HCT116 (cell line): Measurements from ENCODE around the gene APH1B. TPM values are rescaled to one million over a fixed set of nuclear protein-coding genes. Genes with fewer than 3 reads are reported as not detected.

Source experiments
- ATAC-seq: fragments of 200-7000 bp; cut with Tn5 transposase; 2 replicates; pipeline ENCODE4 v1.9.1; 2020; ENCODE audit warnings: mild to moderate bottlenecking, moderate library complexity
- BruUV-seq: library from RNA; stranded (reverse); fragments of 400-500 nt; replicated peaks from 2 replicates; lab custom pipeline; 2021; lab: Mats Ljungman, UMichigan
- CTCF ChIA-PET: fragments of 300-600 bp; sonication (Branson Sonifier 250); formaldehyde crosslinking; loops from one replicate; lab custom pipeline; 2021; ENCODE audit warnings: antibody characterized with exemption; lab: Charles Lee
- POLR2A ChIA-PET: fragments of 300-600, 350-600 bp; sonication (Branson Sonifier 250); formaldehyde crosslinking; loops from one replicate; lab custom pipeline; 2021; ENCODE audit warnings: antibody characterized with exemption; lab: Charles Lee
- RAD21 ChIA-PET, 2 experiments: fragments of 300-600 bp; sonication (Branson Sonifier 250); formaldehyde crosslinking; loops; one replicate each; lab custom pipeline; 2023; ENCODE audit warnings: low total read pairs in 2 of 2; ENCODE audit not compliant: uncharacterized antibody in 2 of 2, unreplicated experiment in 2 of 2, low non-redundant PET in 1 of 2; lab: Charles Lee
- DNase-seq: peaks from one replicate; pipeline ENCODE4 v3.0.0-alpha.2; 2010; ENCODE audit warnings: low read depth, low spot score
- H2AFZ ChIP-seq: fragments of 200-600 bp; shearing (Covaris generic), sonication (generic); 2 replicates; pipeline ENCODE4 v1.6.1; 2017; ENCODE audit warnings: low read depth, mixed run types, mixed read lengths, antibody characterized with exemption, low read length; ENCODE audit not compliant: poor library complexity, severe bottlenecking
- H3K27ac ChIP-seq: 2 replicates; pipeline ENCODE4 v1.5.1; 2012; ENCODE audit warnings: low read depth, low read length
- H3K27me3 ChIP-seq: fragments of 200-600 bp; sonication (generic); 2 replicates; pipeline ENCODE4 v1.6.1; 2016; ENCODE audit warnings: mixed run types, low read length, mixed read lengths; ENCODE audit not compliant: insufficient read depth
- H3K36me3 ChIP-seq, 2 experiments: fragments of 200-500 bp in 1 of 2; fragments of 200-600 bp in 1 of 2; sonication (Bioruptor generic) in 1 of 2; sonication (generic) in 1 of 2; 2 replicates each; pipeline versions ENCODE4 v1.5.1 to v1.6.1; 2014 to 2016; ENCODE audit warnings: low read length in 2 of 2, inconsistent platforms in 1 of 2, mixed read lengths in 1 of 2, mixed run types in 1 of 2; ENCODE audit not compliant: insufficient read depth in 2 of 2, control insufficient read depth in 1 of 2
- H3K4me1 ChIP-seq, 2 experiments: fragments of 200-600 bp in 1 of 2; sonication (generic) in 1 of 2; 2 replicates each; pipeline versions ENCODE4 v1.5.1 to v1.6.1; 2012 to 2017; ENCODE audit warnings: low read length in 2 of 2, inconsistent platforms in 1 of 2, mild to moderate bottlenecking in 1 of 2, mixed read lengths in 1 of 2, mixed run types in 1 of 2, moderate library complexity in 1 of 2; ENCODE audit not compliant: insufficient read depth in 2 of 2, control insufficient read depth in 1 of 2
- H3K4me2 ChIP-seq: fragments of 200-600 bp; sonication (generic); 2 replicates; pipeline ENCODE4 v1.6.1; 2017; ENCODE audit warnings: mixed run types, low read length, mixed read lengths
- H3K4me3 ChIP-seq, 2 experiments: fragments of 200-600 bp in 1 of 2; sonication (generic) in 1 of 2; replicated peaks in 1 of 2; 2 replicates each; pipeline ENCODE4 v1.5.1; 2011 to 2016; ENCODE audit warnings: low read length in 2 of 2, control low read depth in 1 of 2, low read depth in 1 of 2, mild to moderate bottlenecking in 1 of 2, mixed read lengths in 1 of 2, mixed run types in 1 of 2
- H3K79me2 ChIP-seq: fragments of 200-600 bp; sonication (generic); 2 replicates; pipeline ENCODE4 v1.6.1; 2017; ENCODE audit warnings: mild to moderate bottlenecking, mixed run types, low read length, moderate library complexity, mixed read lengths; ENCODE audit not compliant: insufficient read depth
- H3K9ac ChIP-seq: fragments of 200-600 bp; sonication (generic); 2 replicates; pipeline ENCODE4 v1.6.1; 2016; ENCODE audit warnings: low read length, mixed read lengths
- H3K9me2 ChIP-seq: fragments of 200-600 bp; sonication (generic), shearing (Covaris generic); 2 replicates; pipeline ENCODE4 v1.6.1; 2017; ENCODE audit warnings: mixed run types, mild to moderate bottlenecking, moderate library complexity; ENCODE audit not compliant: insufficient read depth
- H3K9me3 ChIP-seq, 2 experiments: fragments of 200-500 bp in 1 of 2; fragments of 200-600 bp in 1 of 2; sonication (Bioruptor generic) in 1 of 2; sonication (generic) in 1 of 2; 2 replicates each; pipeline ENCODE4 v1.6.1; 2014 to 2017; ENCODE audit warnings: low read length in 2 of 2, mixed read lengths in 2 of 2, inconsistent platforms in 1 of 2, low read depth in 1 of 2, mild to moderate bottlenecking in 1 of 2, mixed run types in 1 of 2, moderate library complexity in 1 of 2; ENCODE audit not compliant: control insufficient read depth in 1 of 2, insufficient read depth in 1 of 2
- H4K20me1 ChIP-seq: fragments of 200-600 bp; sonication (generic), shearing (Covaris generic); 2 replicates; pipeline ENCODE4 v1.6.1; 2017; ENCODE audit warnings: mixed run types, mild to moderate bottlenecking, moderate library complexity; ENCODE audit not compliant: insufficient read depth
- ATF3 ChIP-seq: IDR thresholded peaks from 2 replicates; pipeline ENCODE4 v1.6.1; 2012
- CEBPB ChIP-seq: IDR thresholded peaks from 2 replicates; pipeline ENCODE4 v1.6.1; 2012; ENCODE audit warnings: low read depth
- ELF1 ChIP-seq: IDR thresholded peaks from 2 replicates; pipeline ENCODE4 v1.6.1; 2012; ENCODE audit warnings: low read depth, borderline replicate concordance
- POLR2AphosphoS5 ChIP-seq: IDR thresholded peaks from 2 replicates; pipeline ENCODE4 v1.6.1; 2011; ENCODE audit warnings: mild to moderate bottlenecking, low read depth, low read length, moderate library complexity
- RAD21 ChIP-seq: IDR thresholded peaks from 2 replicates; pipeline ENCODE4 v1.6.1; 2012; ENCODE audit warnings: low read depth, mild to moderate bottlenecking
- REST ChIP-seq: IDR thresholded peaks from 2 replicates; pipeline ENCODE4 v1.6.1; 2012; ENCODE audit warnings: low read depth
- SIN3A ChIP-seq: IDR thresholded peaks from 2 replicates; pipeline ENCODE4 v1.6.1; 2012; ENCODE audit warnings: low read depth
- SRF ChIP-seq: IDR thresholded peaks from 2 replicates; pipeline ENCODE4 v1.6.1; 2012; ENCODE audit warnings: low read depth
- TCF7L2 ChIP-seq: IDR thresholded peaks from 2 replicates; pipeline ENCODE4 v1.7.0; 2011; ENCODE audit warnings: borderline replicate concordance, inconsistent platforms; ENCODE audit not compliant: insufficient read depth, insufficient read length; ENCODE audit errors: extremely low read depth
- ZBTB33 ChIP-seq: IDR thresholded peaks from 2 replicates; pipeline ENCODE4 v1.6.1; 2011; ENCODE audit warnings: mild to moderate bottlenecking, low read length, moderate library complexity; ENCODE audit not compliant: insufficient replicate concordance; ENCODE audit errors: extremely low read depth
- intact Hi-C: fragments of 100-400 bp; cut with micrococcal nuclease; formaldehyde crosslinking; loops from 2 replicates; pipeline ENCODE4 v1.10.0; 2022
- total RNA-seq: library from RNA; stranded (reverse); gene quantifications from one replicate; pipeline ENCODE4 v1.2.1, GENCODE V29; 2021; ENCODE audit not compliant: unreplicated experiment

The APH1B gene
- total RNA-seq, 1 experiment from 2014 or later, result 8.5 TPM

- no peak for DNase-seq
- no peaks in the 10 kb centered on the region for H3K9me2 ChIP-seq
- H4K20me1 ChIP-seq, result no peaks in the 10 kb centered on the region
- no peak overlapping the region for H3K27ac ChIP-seq
- no peak for TF ChIP-seq CEBPB
- no peak for TF ChIP-seq POLR2AphosphoS5
- no peak for TF ChIP-seq TCF7L2
- TF ChIP-seq ATF3, result no peak
- no peak for TF ChIP-seq ELF1
- no peak for TF ChIP-seq SRF
- ATAC-seq, result no peak
- no peak overlapping the region for H3K4me2 ChIP-seq
- no peaks in the 10 kb centered on the region for H3K79me2 ChIP-seq
- H3K9me3 ChIP-seq, result no peaks in the 10 kb centered on the region; a peak in 1 of 4 replicates
- H3K36me3 ChIP-seq, result no peaks in the 10 kb centered on the region
- no TSS peak for BruUV-seq
- no peak overlapping the region for H2AFZ ChIP-seq
- ChIA-PET RAD21 (no interaction called here), POLR2A (no interaction called here), CTCF (no interaction called here)
- intact Hi-C loops, result no loop called here
- no peak overlapping the region for H3K9ac ChIP-seq
- no peak overlapping the region for H3K4me3 ChIP-seq
- no peaks in the 10 kb centered on the region for H3K4me1 ChIP-seq
- H3K27me3 ChIP-seq, result no peaks in the 10 kb centered on the region
Measured at GRCh38 chr15:63246691-63247469, 30.5 kb upstream of the APH1B start.

GRCh38 chr15:63250312-63250965, 27.0 kb upstream of the APH1B start:
- Histone ChIP-seq H3K4me3 (no peak overlapping the region), H2AFZ (no peak overlapping the region), H3K36me3 (no peaks in the 10 kb centered on the region), H3K4me2 (no peak overlapping the region), H3K79me2 (no peaks in the 10 kb centered on the region), H3K9me3 (no peaks in the 10 kb centered on the region), H3K9ac (no peak overlapping the region), H3K27me3 (no peaks in the 10 kb centered on the region), H3K27ac (no peak overlapping the region), H3K4me1 (no peaks in the 10 kb centered on the region; a peak in 1 of 4 replicates), H3K9me2 (no peaks in the 10 kb centered on the region), H4K20me1 (no peaks in the 10 kb centered on the region)
- ChIA-PET POLR2A (no interaction called here), RAD21 (no interaction called here), CTCF (no interaction called here)
- TF ChIP-seq ZBTB33 (no peak), SIN3A (no peak), RAD21 (no peak), REST (no peak)
- DNase-seq, result no peak
- intact Hi-C loops, result no loop called here
- BruUV-seq, result no TSS peak
- no peak for ATAC-seq
